CD4-positive, alpha-beta memory T cell (primary cell): ENCODE data around the gene SUPT4H1. TPM values are rescaled to one million over a fixed set of nuclear protein-coding genes. Genes with fewer than 3 reads are reported as not detected.

Source experiments
- CTCF ChIA-PET: fragments of 350-600 bp; sonication (Branson Sonifier 250); formaldehyde crosslinking; loops from one replicate; lab custom pipeline; 2021; ENCODE audit warnings: inconsistent platforms; ENCODE audit not compliant: partially characterized antibody; lab: Charles Lee
- POLR2A ChIA-PET: fragments of 350-600 bp; sonication (Branson Sonifier 250); formaldehyde crosslinking; loops from one replicate; lab custom pipeline; 2021; ENCODE audit not compliant: partially characterized antibody; lab: Charles Lee
- DNase-seq, 5 donors: peaks; one replicate each; pipeline versions ENCODE4 v3.0.0 to v3.0.0-alpha.2; 2020 to 2022; ENCODE audit warnings: mixed read lengths in 1 of 5
- H3K27ac ChIP-seq: one replicate; pipeline ENCODE4 v1.7.0; 2013; ENCODE audit warnings: low read depth, low read length
- H3K27me3 ChIP-seq: 2 replicates; pipeline ENCODE4 v1.7.0; 2013; ENCODE audit warnings: mild to moderate bottlenecking, low read length, moderate library complexity; ENCODE audit not compliant: insufficient read depth
- H3K36me3 ChIP-seq: 2 replicates; pipeline ENCODE4 v1.7.0; 2013; ENCODE audit warnings: mild to moderate bottlenecking, low read length, moderate library complexity; ENCODE audit not compliant: insufficient read depth
- H3K4me1 ChIP-seq: 2 replicates; pipeline ENCODE4 v1.7.0; 2013; ENCODE audit warnings: mild to moderate bottlenecking, low read length, moderate library complexity; ENCODE audit not compliant: insufficient read depth
- H3K4me3 ChIP-seq, 2 donors: one replicate each; pipeline ENCODE4 v1.7.0; 2013; ENCODE audit warnings: low read length in 2 of 2, mild to moderate bottlenecking in 1 of 2
- H3K9me3 ChIP-seq, 2 donors: one replicate each; pipeline ENCODE4 v1.7.0; 2013; ENCODE audit warnings: low read length in 2 of 2, control low read depth in 1 of 2; ENCODE audit not compliant: control insufficient read depth in 1 of 2
- H3K27ac Mint-ChIP-seq, 7 donors: one replicate each; pipeline ENCODE4 v1.8.0; 2020 to 2021; ENCODE audit warnings: mixed read lengths in 7 of 7, mild to moderate bottlenecking in 6 of 7, inconsistent platforms in 3 of 7, moderate library complexity in 3 of 7
- H3K27me3 Mint-ChIP-seq, 2 donors: one replicate each; pipeline ENCODE4 v1.8.0; 2020 to 2021; ENCODE audit warnings: mixed read lengths in 2 of 2
- H3K36me3 Mint-ChIP-seq, 2 donors: one replicate each; pipeline ENCODE4 v1.8.0; 2020 to 2021; ENCODE audit warnings: mixed read lengths in 2 of 2, inconsistent platforms in 1 of 2, mild to moderate bottlenecking in 1 of 2
- H3K4me1 Mint-ChIP-seq, 4 donors: one replicate each; pipeline ENCODE4 v1.8.0; 2020 to 2021; ENCODE audit warnings: mixed read lengths in 4 of 4, mild to moderate bottlenecking in 1 of 4
- H3K4me3 Mint-ChIP-seq, 8 donors: one replicate each; pipeline ENCODE4 v1.8.0; 2020 to 2021; ENCODE audit warnings: mixed read lengths in 8 of 8, mild to moderate bottlenecking in 7 of 8, moderate library complexity in 6 of 8, inconsistent platforms in 3 of 8
- H3K9me3 Mint-ChIP-seq, 8 donors: one replicate each; pipeline ENCODE4 v1.8.0; 2020 to 2021; ENCODE audit warnings: mixed read lengths in 8 of 8, mild to moderate bottlenecking in 5 of 8, inconsistent platforms in 3 of 8, moderate library complexity in 1 of 8
- intact Hi-C: fragments of 100-400 bp; cut with micrococcal nuclease; formaldehyde crosslinking; loops from one replicate; pipeline ENCODE4 v1.15.1; 2023
- polyA plus RNA-seq, 2 donors: library from polyadenylated mRNA; unstranded; fragments of 300-500 nt; fragmentation: Illumina TruSeq; gene quantifications; one replicate each; pipeline ENCODE4 v1.2.3, GENCODE V29; 2021
- total RNA-seq, 2 experiments: library from RNA; stranded (reverse); gene quantifications; one replicate each; pipeline ENCODE4 v1.2.3, GENCODE V29; 2021

The SUPT4H1 gene
- total and polyA plus RNA-seq, 4 experiments from 2014 or later: 61.4 to 120 (median 84.8) TPM

DNA sequence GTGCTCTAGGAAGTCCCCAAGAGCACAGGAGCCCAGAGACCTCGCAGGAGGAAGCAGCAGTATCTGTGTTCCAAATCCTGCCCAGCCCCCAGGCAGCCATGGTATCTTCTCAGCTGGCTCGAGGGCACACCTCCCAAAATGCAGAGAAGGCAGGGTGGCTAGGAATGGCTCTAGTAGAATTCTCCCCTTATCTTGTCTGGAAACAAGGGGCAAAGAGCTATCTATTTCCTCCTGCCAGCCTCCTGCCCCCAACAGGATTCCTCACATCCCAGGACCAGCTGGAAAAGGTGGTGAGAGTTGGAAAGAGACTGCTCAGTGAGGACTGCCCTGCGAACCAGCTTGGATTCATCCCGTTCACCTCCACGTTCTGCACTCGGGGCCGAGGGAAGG, 14.8 kb downstream of the SUPT4H1 start:
- intact Hi-C loops: loop anchor here (5.0 to 10.0 kb wide), 3 partner anchors 295 to 1082 kb away; partner anchors contain the start of genes MSI2 and SRSF1
- peaks cover 41 to 94% (median 59%) of the 10 kb centered on the region in 4 donors for H3K4me1 Mint-ChIP-seq
- peaks cover 0 to 1% (median 0%) of the 10 kb centered on the region in 8 donors for H3K9me3 Mint-ChIP-seq

DNA sequence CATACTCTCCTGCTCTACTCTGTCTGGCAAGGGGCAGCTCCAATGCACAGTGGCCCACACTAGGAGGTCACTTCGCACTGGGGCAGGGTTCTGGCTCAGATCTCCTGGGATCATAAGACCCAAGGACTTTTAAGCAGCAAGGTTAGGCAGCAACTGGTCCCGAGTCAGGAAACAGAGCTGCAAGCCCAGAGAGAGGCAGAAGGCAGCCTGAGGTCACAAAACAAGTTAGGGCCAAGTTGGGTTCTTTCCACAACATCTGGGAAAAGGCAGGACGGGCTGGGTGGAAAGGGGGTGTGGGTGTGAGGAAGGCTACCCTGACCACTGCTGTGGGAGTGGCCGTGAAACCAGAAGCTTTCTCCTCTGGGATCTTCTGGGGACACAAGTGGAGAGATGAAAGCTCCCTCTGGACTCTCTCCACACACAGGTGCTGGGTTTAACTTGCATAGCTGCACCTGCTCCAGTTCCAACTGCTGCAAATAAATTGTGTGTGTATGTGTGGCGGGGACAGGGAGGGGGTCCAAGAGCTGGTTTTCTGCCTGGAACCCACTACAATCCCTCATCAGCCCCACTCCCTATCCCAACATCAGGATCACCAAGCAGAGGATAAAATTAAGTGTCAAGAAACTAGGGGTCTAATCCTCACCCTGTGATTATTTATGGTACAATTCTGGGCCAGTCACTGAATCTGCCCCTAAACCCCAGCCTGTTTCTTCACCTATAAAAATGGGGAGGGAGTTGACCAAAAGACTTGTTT, 15.4 kb downstream of the SUPT4H1 start:
- DNase-seq: peak in 1 of 5 donors; percentile 48
- Histone ChIP-seq H3K36me3 (peaks cover 5% of the 10 kb centered on the region), H3K4me3 (peak overlapping the region; percentile 99), H3K27ac (peak overlapping the region; percentile 97), H3K27me3 (no peaks in the 10 kb centered on the region), H3K4me1 (peaks cover 77% of the 10 kb centered on the region), H3K9me3 (no peaks in the 10 kb centered on the region)
- peak overlapping the region; percentile 88 to 99 (median 98) for H3K4me3 Mint-ChIP-seq
- POLR2A ChIA-PET: interaction anchor here (0.6 to 34.1 kb wide), 16 partner anchors 7 to 1448 kb away, joined by 3 to 3924 read pairs (median 4); partner anchors contain the start of genes MTMR4, RNF43, SRSF1 and SUPT4H1
- peaks cover 7 to 34% of the 10 kb centered on the region in 2 donors for H3K36me3 Mint-ChIP-seq
- CTCF ChIA-PET: interaction anchor here (1.4 to 13.8 kb wide), 6 partner anchors 8 to 81 kb away, joined by 4 to 510 read pairs (median 32); partner anchors contain the start of genes RNF43, SUPT4H1 and TSPOAP1
- no peaks in the 10 kb centered on the region for H3K27me3 Mint-ChIP-seq
- intact Hi-C loops: loop anchor here (1.0 to 10.0 kb wide), 4 partner anchors 8 to 1082 kb away; partner anchors contain the start of genes MSI2 and SRSF1
- H3K27ac Mint-ChIP-seq: peak overlapping the region; percentile 94 to 99 (median 97)
- H3K4me1 Mint-ChIP-seq: peaks cover 38 to 94% (median 54%) of the 10 kb centered on the region in 4 donors
- H3K9me3 Mint-ChIP-seq: peaks cover 0 to 5% (median 0%) of the 10 kb centered on the region in 8 donors

More for the DNA sequence above, 14.8 kb downstream of the SUPT4H1 start:
- Histone ChIP-seq H3K27me3 (no peaks in the 10 kb centered on the region), H3K4me1 (peaks cover 83% of the 10 kb centered on the region), H3K36me3 (no peaks in the 10 kb centered on the region), H3K27ac (peak overlapping the region; percentile 97), H3K4me3 (peak overlapping the region; percentile 99), H3K9me3 (no peaks in the 10 kb centered on the region)
- peak overlapping the region; percentile 94 to 99 (median 97) for H3K27ac Mint-ChIP-seq
- ChIA-PET CTCF (interaction anchor here (1.0 to 13.8 kb wide), 6 partner anchors 7 to 80 kb away, joined by 3 to 510 read pairs (median 32); partner anchors contain the start of genes RNF43, SUPT4H1 and TSPOAP1), POLR2A (interaction anchor here (0.6 to 34.1 kb wide), 15 partner anchors 7 to 487 kb away, joined by 3 to 3924 read pairs (median 4); partner anchors contain the start of genes MRPS23, MTMR4, RNF43 and SRSF1)
- H3K36me3 Mint-ChIP-seq: peaks cover 5 to 31% of the 10 kb centered on the region in 2 donors
- no peaks in the 10 kb centered on the region for H3K27me3 Mint-ChIP-seq
- H3K4me3 Mint-ChIP-seq: peak overlapping the region; percentile 88 to 99 (median 98)
- peak; percentile 50 to 82 (median 60) for DNase-seq

DNA sequence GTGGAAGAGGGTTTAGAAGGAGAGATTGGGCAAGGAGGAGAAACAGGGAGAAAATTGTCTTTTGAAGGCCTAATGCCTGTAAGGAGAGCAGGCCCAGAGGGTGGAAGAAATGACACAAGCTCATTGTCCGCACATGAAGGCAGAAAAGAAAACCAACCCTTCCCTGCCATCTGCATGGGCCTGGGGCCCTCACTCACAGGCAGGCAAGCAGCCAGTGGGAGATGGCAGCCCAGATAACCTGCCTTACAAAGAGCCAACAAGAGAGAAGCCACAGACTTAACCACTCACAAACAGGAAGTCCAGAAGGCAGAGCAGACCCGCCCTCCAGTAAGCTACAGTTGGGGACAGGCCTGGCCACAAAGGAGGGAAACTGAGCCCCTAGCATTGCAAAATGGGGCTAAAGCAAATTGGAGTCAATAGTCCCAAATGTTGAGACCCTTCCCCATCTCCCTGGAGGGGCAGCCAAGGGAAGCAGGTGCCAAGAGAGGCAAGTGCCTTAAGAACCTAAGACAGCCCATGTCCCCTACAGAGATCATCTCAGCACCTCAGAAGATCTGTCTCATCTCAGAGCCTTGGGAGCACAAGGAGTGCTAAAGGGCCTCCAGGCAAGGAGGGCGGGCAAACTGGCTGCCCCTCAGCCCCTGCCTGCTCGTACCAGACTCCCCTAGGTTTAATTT, 16.1 kb downstream of the SUPT4H1 start:
- Histone ChIP-seq H3K27ac (peak overlapping the region; percentile 97), H3K4me1 (peaks cover 70% of the 10 kb centered on the region), H3K9me3 (no peaks in the 10 kb centered on the region), H3K36me3 (peaks cover 12% of the 10 kb centered on the region), H3K27me3 (no peaks in the 10 kb centered on the region), H3K4me3 (peak overlapping the region; percentile 99)
- no peaks in the 10 kb centered on the region for H3K27me3 Mint-ChIP-seq
- peak overlapping the region; percentile 88 to 99 (median 98) for H3K4me3 Mint-ChIP-seq
- peaks cover 35 to 91% (median 51%) of the 10 kb centered on the region in 4 donors for H3K4me1 Mint-ChIP-seq
- ChIA-PET CTCF (interaction anchor here (1.8 to 13.8 kb wide), 5 partner anchors 8 to 82 kb away, joined by 4 to 510 read pairs (median 34); partner anchors contain the start of genes RNF43, SUPT4H1 and TSPOAP1), POLR2A (interaction anchor here (0.6 to 34.1 kb wide), 13 partner anchors 8 to 1511 kb away, joined by 3 to 3924 read pairs (median 4); partner anchors contain the start of genes RNF43, SRSF1, SUPT4H1 and TSPOAP1)
- intact Hi-C loops: loop anchor here (1.0 to 10.0 kb wide), 4 partner anchors 8 to 1081 kb away; partner anchors contain the start of genes MSI2 and SRSF1
- H3K9me3 Mint-ChIP-seq: peaks cover 0 to 5% (median 0%) of the 10 kb centered on the region in 8 donors
- peaks cover 15 to 41% of the 10 kb centered on the region in 2 donors for H3K36me3 Mint-ChIP-seq
- peak overlapping the region; percentile 94 to 99 (median 97) for H3K27ac Mint-ChIP-seq
- peak; percentile 79 to 91 (median 82) for DNase-seq

DNA sequence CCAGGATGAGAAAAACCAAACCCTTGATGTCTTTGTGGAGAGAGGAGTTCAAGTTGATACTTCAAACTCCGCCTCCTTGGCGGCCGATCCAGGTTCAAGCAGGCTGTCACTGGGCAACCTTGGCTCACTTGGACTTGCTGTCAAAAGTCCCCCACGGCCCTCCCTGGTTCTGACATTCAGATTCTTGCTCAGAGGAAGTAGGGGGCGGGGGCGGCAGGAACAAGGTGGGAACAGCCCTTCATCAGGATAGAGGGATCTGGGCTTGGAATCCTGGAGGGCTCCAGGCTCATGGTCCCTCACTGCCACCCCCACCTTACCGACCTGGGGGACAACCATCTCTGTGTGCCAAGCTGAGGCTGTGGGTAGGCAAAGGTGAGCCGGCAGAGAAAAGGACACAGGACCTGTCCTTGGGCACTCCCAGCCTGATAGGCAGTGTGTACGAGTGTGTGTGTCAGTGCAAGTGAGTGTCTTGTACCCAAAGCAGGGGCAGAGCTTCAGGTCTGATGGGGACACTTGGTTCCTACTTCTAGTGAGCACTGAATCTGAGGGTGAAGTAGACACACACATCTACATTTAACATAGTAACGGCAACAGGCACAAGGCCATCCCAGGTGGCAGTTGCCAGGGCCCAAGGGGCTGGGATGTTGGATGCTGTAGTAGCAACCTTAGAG, 16.8 kb downstream of the SUPT4H1 start:
- Mint-ChIP-seq H3K4me3 (peak overlapping the region; percentile 88 to 99 (median 98)), H3K27me3 (no peaks in the 10 kb centered on the region), H3K9me3 (peaks cover 0 to 5% (median 0%) of the 10 kb centered on the region in 8 donors), H3K36me3 (peaks cover 22 to 46% of the 10 kb centered on the region in 2 donors), H3K4me1 (peaks cover 30 to 88% (median 44%) of the 10 kb centered on the region in 4 donors), H3K27ac (peak overlapping the region; percentile 94 to 99 (median 97))
- Histone ChIP-seq H3K9me3 (no peaks in the 10 kb centered on the region), H3K27ac (peak overlapping the region; percentile 97), H3K4me1 (peaks cover 63% of the 10 kb centered on the region), H3K36me3 (peaks cover 19% of the 10 kb centered on the region), H3K27me3 (no peaks in the 10 kb centered on the region), H3K4me3 (peak overlapping the region; percentile 99)
- ChIA-PET CTCF (interaction anchor here (1.8 to 13.8 kb wide), 4 partner anchors 9 to 82 kb away, joined by 4 to 510 read pairs (median 99); partner anchors contain the start of genes RNF43 and SUPT4H1), POLR2A (interaction anchor here (0.9 to 34.1 kb wide), 8 partner anchors 7 to 1449 kb away, joined by 3 to 3924 read pairs (median 4); partner anchors contain the start of genes RNF43, SUPT4H1 and TSPOAP1)
- intact Hi-C loops: loop anchor here (5.0 to 10.0 kb wide), 3 partner anchors 297 to 1080 kb away; partner anchors contain the start of genes MSI2 and SRSF1
- peak in 1 of 5 donors; percentile 49 for DNase-seq

DNA sequence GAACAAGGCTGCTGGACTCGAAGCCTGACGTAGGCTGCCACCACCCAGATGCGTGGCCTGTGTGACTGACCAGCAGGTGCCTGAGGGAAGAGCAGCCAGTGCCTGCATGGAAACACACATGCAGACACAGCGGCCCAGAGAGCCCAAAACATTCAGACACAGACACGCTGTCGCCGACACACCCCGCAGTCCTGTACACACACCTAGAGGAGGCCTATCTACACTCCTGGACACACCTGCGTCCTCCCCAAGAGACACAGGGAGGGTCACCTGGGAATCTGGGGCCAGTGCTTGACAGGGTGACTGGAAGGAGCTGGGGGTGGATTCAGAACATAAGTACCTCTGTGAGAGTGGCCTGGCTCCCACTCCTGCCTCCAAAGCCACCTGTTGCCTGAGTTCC, 17.3 kb downstream of the SUPT4H1 start:
- peak in 2 of 5 donors; percentile 18 to 36 for DNase-seq
- Histone ChIP-seq H3K27ac (peak overlapping the region; percentile 97), H3K9me3 (no peaks in the 10 kb centered on the region), H3K27me3 (no peaks in the 10 kb centered on the region), H3K4me3 (peak overlapping the region; percentile 99), H3K36me3 (peaks cover 21% of the 10 kb centered on the region), H3K4me1 (peaks cover 60% of the 10 kb centered on the region)
- H3K36me3 Mint-ChIP-seq: peaks cover 24 to 46% of the 10 kb centered on the region in 2 donors
- H3K27me3 Mint-ChIP-seq: no peaks in the 10 kb centered on the region
- ChIA-PET CTCF (interaction anchor here (1.0 to 13.8 kb wide), 6 partner anchors 10 to 83 kb away, joined by 4 to 510 read pairs (median 32); partner anchors contain the start of genes RNF43 and SUPT4H1), POLR2A (interaction anchor here (27.8 to 34.1 kb wide), 2 partner anchors 6 to 9 kb away, joined by 3924 read pairs; partner anchors contain the start of genes SUPT4H1 and TSPOAP1)
- peaks cover 0 to 5% (median 0%) of the 10 kb centered on the region in 8 donors for H3K9me3 Mint-ChIP-seq
- peak overlapping the region; percentile 88 to 99 (median 98) for H3K4me3 Mint-ChIP-seq
- H3K4me1 Mint-ChIP-seq: peaks cover 28 to 88% (median 41%) of the 10 kb centered on the region in 4 donors
- intact Hi-C loops: loop anchor here (5.0 to 10.0 kb wide), 4 partner anchors 298 to 1502 kb away; partner anchors contain the start of genes C17orf67, DGKE, MSI2 and SRSF1
- H3K27ac Mint-ChIP-seq: peak overlapping the region; percentile 94 to 99 (median 97)
